Astrocyte (in vitro differentiated cells and primary cell): ENCODE measurements around the gene SLC22A7. TPM values are rescaled to one million over a fixed set of nuclear protein-coding genes. Genes with fewer than 3 reads are reported as not detected.

Experiments
- DNase-seq: peaks from one replicate; pipeline ENCODE4 v3.0.0-alpha.2; 2010; ENCODE audit warnings: low read depth
- FAIRE-seq: peaks from 2 replicates; lab custom pipeline; 2011; peaks lifted over from hg19 to GRCh38; lab: Jason Lieb, UNC
- H2AFZ ChIP-seq: 2 replicates; pipeline ENCODE4 v1.6.0; 2012; ENCODE audit warnings: low read depth, low read length, inconsistent platforms
- H3K27ac ChIP-seq: 2 replicates; pipeline ENCODE4 v1.5.1; 2011; ENCODE audit warnings: low read depth, low read length, inconsistent platforms
- H3K27me3 ChIP-seq: 2 replicates; pipeline ENCODE4 v1.6.0; 2011; ENCODE audit warnings: low read length, inconsistent platforms; ENCODE audit not compliant: insufficient read depth
- H3K36me3 ChIP-seq: 2 replicates; pipeline ENCODE4 v1.5.1; 2011; ENCODE audit warnings: low read length, inconsistent platforms; ENCODE audit not compliant: insufficient read depth
- H3K4me1 ChIP-seq: 2 replicates; pipeline ENCODE4 v1.5.1; 2011; ENCODE audit warnings: low read length, inconsistent platforms; ENCODE audit not compliant: insufficient read depth
- H3K4me2 ChIP-seq: 2 replicates; pipeline ENCODE4 v1.6.0; 2012; ENCODE audit warnings: low read length, inconsistent platforms
- H3K4me3 ChIP-seq: 2 replicates; pipeline ENCODE4 v1.5.1; 2011; ENCODE audit warnings: low read depth, mild to moderate bottlenecking, low read length, inconsistent platforms; ENCODE audit not compliant: insufficient read depth
- H3K79me2 ChIP-seq: 2 replicates; pipeline ENCODE4 v1.6.0; 2012; ENCODE audit warnings: mild to moderate bottlenecking, low read length, inconsistent platforms; ENCODE audit not compliant: insufficient read depth
- H3K9ac ChIP-seq: 2 replicates; pipeline ENCODE4 v1.6.0; 2012; ENCODE audit warnings: mild to moderate bottlenecking, low read length, inconsistent platforms
- H3K9me3 ChIP-seq: 2 replicates; pipeline ENCODE4 v1.5.1; 2012; ENCODE audit warnings: low read depth, mild to moderate bottlenecking, low read length, inconsistent platforms; ENCODE audit not compliant: insufficient read depth
- H4K20me1 ChIP-seq: 2 replicates; pipeline ENCODE4 v1.6.0; 2012; ENCODE audit warnings: low read length, inconsistent platforms; ENCODE audit not compliant: insufficient read depth
- H3K27ac Mint-ChIP-seq: one replicate; pipeline ENCODE4 v1.8.0; 2021; ENCODE audit warnings: mild to moderate bottlenecking, mixed read lengths; ENCODE audit not compliant: unreplicated experiment
- H3K27me3 Mint-ChIP-seq: one replicate; pipeline ENCODE4 v1.8.0; 2021; ENCODE audit warnings: low read depth, mixed read lengths; ENCODE audit not compliant: unreplicated experiment
- H3K36me3 Mint-ChIP-seq: one replicate; pipeline ENCODE4 v1.8.0; 2021; ENCODE audit warnings: low read depth, mixed read lengths; ENCODE audit not compliant: unreplicated experiment
- H3K4me1 Mint-ChIP-seq: one replicate; pipeline ENCODE4 v1.8.0; 2021; ENCODE audit warnings: low read depth, mixed read lengths; ENCODE audit not compliant: unreplicated experiment
- H3K4me3 Mint-ChIP-seq: one replicate; pipeline ENCODE4 v1.8.0; 2021; ENCODE audit warnings: mild to moderate bottlenecking, moderate library complexity, mixed read lengths; ENCODE audit not compliant: unreplicated experiment
- H3K9me3 Mint-ChIP-seq: one replicate; pipeline ENCODE4 v1.8.0; 2021; ENCODE audit warnings: mild to moderate bottlenecking, mixed read lengths; ENCODE audit not compliant: unreplicated experiment
- EZH2 ChIP-seq: IDR thresholded peaks from 2 replicates; pipeline ENCODE4 v1.6.1; 2012; ENCODE audit warnings: mild to moderate bottlenecking, low read length, inconsistent platforms; ENCODE audit not compliant: insufficient read depth
- total RNA-seq: library from RNA; stranded (reverse); gene quantifications from 2 replicates; pipeline ENCODE4 v1.2.1, GENCODE V29; 2021
- TF ChIP-seq, protein P1 (sequence below): IDR thresholded peaks from 2 replicates; pipeline ENCODE4 v1.5.1; 2011; ENCODE audit warnings: low read depth, mild to moderate bottlenecking, inconsistent platforms, low read length, moderate library complexity; ENCODE audit not compliant: insufficient read depth

SLC22A7 gene
- total RNA-seq, 1 donor from 2014 or later: not detected

DNA sequence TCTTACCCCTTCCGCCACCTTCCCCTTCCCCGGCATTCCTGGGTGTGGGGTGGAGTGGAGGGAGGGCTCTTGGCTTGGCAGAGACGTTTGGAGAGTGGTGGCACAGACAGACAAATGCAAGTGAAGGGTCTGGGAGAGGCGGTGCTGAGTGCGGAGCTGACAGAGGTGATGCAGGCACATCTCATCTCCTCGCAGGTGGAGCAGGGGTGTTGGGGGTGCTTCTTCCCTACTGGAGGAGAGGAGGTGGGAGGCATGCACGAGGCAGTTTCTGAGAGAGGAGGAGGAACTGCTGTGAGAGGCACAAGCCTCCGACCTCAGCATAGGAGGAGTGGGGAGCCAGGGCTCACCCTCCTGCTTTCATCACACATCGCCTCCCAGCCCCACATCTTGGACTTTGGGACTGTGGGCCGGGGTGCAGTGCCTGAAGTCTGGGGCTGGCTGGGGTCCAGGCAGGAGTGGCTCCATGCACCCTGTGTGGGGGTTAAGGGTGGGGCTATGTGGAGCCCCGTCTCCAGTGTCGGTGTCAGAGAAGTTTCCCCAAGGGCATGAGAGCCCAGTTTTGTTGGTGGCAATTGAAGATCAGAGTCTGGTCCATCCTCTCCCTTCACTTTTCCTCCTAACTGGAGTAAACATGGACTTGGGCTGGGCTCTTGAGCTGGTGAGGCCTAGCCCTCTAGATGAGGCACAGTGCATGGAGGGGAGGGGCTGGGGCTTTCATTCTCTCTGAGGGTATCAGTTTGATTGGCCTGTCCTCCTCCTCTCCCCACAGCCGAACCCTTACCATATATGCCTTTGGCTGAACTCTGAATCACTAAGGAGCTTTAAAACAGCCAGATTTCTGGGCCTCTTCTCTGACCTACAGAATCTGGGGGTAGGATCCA, 20.2 kb upstream of the SLC22A7 start:
- peak overlapping the region; percentile 72 for H3K27ac Mint-ChIP-seq
- peaks cover 2% of the 10 kb centered on the region for H3K9me3 Mint-ChIP-seq
- Histone ChIP-seq H2AFZ (no peak overlapping the region), H3K4me1 (peaks cover 5% of the 10 kb centered on the region), H3K79me2 (no peaks in the 10 kb centered on the region), H3K27ac (no peak overlapping the region), H3K4me3 (no peak overlapping the region), H3K36me3 (no peaks in the 10 kb centered on the region), H3K9me3 (no peaks in the 10 kb centered on the region), H3K27me3 (peaks cover 17% of the 10 kb centered on the region), H3K9ac (no peak overlapping the region), H4K20me1 (no peaks in the 10 kb centered on the region), H3K4me2 (peak overlapping the region; percentile 30)
- peaks cover 48% of the 10 kb centered on the region for H3K27me3 Mint-ChIP-seq
- no peak overlapping the region for H3K4me3 Mint-ChIP-seq
- DNase-seq (no peak), FAIRE-seq (no peak)
- peaks cover 1% of the 10 kb centered on the region for H3K36me3 Mint-ChIP-seq
- no peak for TF ChIP-seq EZH2
- TF ChIP-seq, protein P1, sequence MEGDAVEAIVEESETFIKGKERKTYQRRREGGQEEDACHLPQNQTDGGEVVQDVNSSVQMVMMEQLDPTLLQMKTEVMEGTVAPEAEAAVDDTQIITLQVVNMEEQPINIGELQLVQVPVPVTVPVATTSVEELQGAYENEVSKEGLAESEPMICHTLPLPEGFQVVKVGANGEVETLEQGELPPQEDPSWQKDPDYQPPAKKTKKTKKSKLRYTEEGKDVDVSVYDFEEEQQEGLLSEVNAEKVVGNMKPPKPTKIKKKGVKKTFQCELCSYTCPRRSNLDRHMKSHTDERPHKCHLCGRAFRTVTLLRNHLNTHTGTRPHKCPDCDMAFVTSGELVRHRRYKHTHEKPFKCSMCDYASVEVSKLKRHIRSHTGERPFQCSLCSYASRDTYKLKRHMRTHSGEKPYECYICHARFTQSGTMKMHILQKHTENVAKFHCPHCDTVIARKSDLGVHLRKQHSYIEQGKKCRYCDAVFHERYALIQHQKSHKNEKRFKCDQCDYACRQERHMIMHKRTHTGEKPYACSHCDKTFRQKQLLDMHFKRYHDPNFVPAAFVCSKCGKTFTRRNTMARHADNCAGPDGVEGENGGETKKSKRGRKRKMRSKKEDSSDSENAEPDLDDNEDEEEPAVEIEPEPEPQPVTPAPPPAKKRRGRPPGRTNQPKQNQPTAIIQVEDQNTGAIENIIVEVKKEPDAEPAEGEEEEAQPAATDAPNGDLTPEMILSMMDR: no peak
- H3K4me1 Mint-ChIP-seq: peaks cover 15% of the 10 kb centered on the region

DNA sequence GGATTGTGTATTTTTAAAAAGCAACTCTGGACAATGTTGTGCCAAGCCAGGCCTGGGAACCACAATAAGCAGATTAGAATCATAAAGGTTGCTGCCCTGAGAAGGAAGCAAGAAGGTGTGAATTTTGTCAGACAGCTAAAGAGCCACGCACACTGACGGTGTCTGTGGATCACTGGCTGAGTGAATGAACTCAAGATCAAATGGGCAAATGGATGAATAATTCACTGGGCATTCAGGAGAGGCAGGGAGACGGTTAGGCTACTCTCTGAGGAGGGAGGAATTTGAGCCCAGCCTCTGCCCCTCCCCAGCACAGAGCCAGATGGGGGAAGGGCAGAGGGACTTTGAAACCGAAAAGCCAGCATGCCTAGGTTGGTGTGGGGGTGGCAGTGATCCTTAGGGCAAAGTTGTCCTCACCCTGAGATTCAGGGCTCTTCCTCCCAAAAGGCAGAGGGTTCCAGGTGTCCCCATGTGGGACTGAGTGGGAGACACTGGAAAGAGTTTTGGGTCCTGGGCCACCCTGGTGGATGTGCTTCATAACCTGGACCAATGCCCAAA, 19.5 kb upstream of the SLC22A7 start:
- Mint-ChIP-seq H3K27ac (peak overlapping the region; percentile 72), H3K4me3 (no peak overlapping the region), H3K9me3 (peaks cover 2% of the 10 kb centered on the region), H3K4me1 (peaks cover 15% of the 10 kb centered on the region), H3K27me3 (peaks cover 42% of the 10 kb centered on the region), H3K36me3 (peaks cover 1% of the 10 kb centered on the region)
- Histone ChIP-seq H2AFZ (peak overlapping the region; percentile 13), H3K27me3 (peaks cover 17% of the 10 kb centered on the region), H3K4me1 (peaks cover 5% of the 10 kb centered on the region), H3K27ac (no peak overlapping the region), H3K9ac (no peak overlapping the region), H3K4me2 (peak overlapping the region; percentile 30), H4K20me1 (no peaks in the 10 kb centered on the region), H3K4me3 (no peak overlapping the region), H3K36me3 (no peaks in the 10 kb centered on the region), H3K9me3 (no peaks in the 10 kb centered on the region), H3K79me2 (no peaks in the 10 kb centered on the region)
- FAIRE-seq (no peak), DNase-seq (peak; percentile 51)
- TF ChIP-seq EZH2: no peak
- TF ChIP-seq, protein P1: no peak
